ENCODE results near the gene USP32.
A peak's percentile ranks its signal among the peaks of the same experiment; 100 is the strongest.
"Not testable (repeated sequence)": the region's sequence is repeated elsewhere in the genome, so short reads cannot be mapped to it uniquely, and the experiment has no call there.

Gene USP32

GRCh38 chr17:60194141-60194540 lies 197.8 kb downstream of the USP32 start:
- not testable (repeated sequence) for H3K4me1 ChIP-seq (ENCODE audit: insufficient read depth, low read length, severe bottlenecking); H3K27me3 ChIP-seq (ENCODE audit: insufficient read depth, low read length); H2AFZ ChIP-seq (ENCODE audit: low read length); H3K9ac ChIP-seq (ENCODE audit: low read length); H3F3A ChIP-seq (ENCODE audit: insufficient read depth, low read length); H3K4me3 ChIP-seq (ENCODE audit: low read depth, low read length, poor library complexity, severe bottlenecking); H3K4me2 ChIP-seq (ENCODE audit: low read length); H3K79me2 ChIP-seq (ENCODE audit: insufficient read depth, low read length); H4K20me1 ChIP-seq (ENCODE audit: insufficient read depth, low read length); H3K9me3 ChIP-seq (ENCODE audit: low read length); H3K27ac ChIP-seq (ENCODE audit: low read depth, low read length, poor library complexity, severe bottlenecking); H3K9me2 ChIP-seq (ENCODE audit: low read depth, low read length)
- H3K36me3 ChIP-seq (ENCODE audit: insufficient read depth, low read length): peaks cover 15% of the 10 kb centered on the region

- Histone ChIP-seq H3K27ac (ENCODE audit: low read depth, low read length, poor library complexity, severe bottlenecking) (no peak overlapping the region), H3K27me3 (ENCODE audit: insufficient read depth, low read length) (no peaks in the 10 kb centered on the region), H3K9me3 (ENCODE audit: low read length) (no peaks in the 10 kb centered on the region), H2AFZ (ENCODE audit: low read length) (no peak overlapping the region), H3F3A (ENCODE audit: insufficient read depth, low read length) (no peaks in the 10 kb centered on the region), H3K79me2 (ENCODE audit: insufficient read depth, low read length) (no peaks in the 10 kb centered on the region), H3K4me2 (ENCODE audit: low read length) (no peak overlapping the region), H3K36me3 (ENCODE audit: insufficient read depth, low read length) (peaks cover 16% of the 10 kb centered on the region), H3K9ac (ENCODE audit: low read length) (no peak overlapping the region), H4K20me1 (ENCODE audit: insufficient read depth, low read length) (no peaks in the 10 kb centered on the region), H3K4me3 (ENCODE audit: low read depth, low read length, poor library complexity, severe bottlenecking) (no peak overlapping the region), H3K4me1 (ENCODE audit: insufficient read depth, low read length, severe bottlenecking) (no peaks in the 10 kb centered on the region), H3K9me2 (ENCODE audit: low read depth, low read length) (no peaks in the 10 kb centered on the region)
- no peak for TF ChIP-seq EZH2 (IDR thresholded peaks at IDR 0.05; ENCODE audit: borderline replicate concordance, low read length)
- no peak for TF ChIP-seq CTCF (IDR thresholded peaks at IDR 0.05; ENCODE audit: low read length)
Observed at GRCh38 chr17:60193482-60193881, 198.5 kb downstream of the USP32 start.

- peaks cover 16% of the 10 kb centered on the region for H3K36me3 ChIP-seq (ENCODE audit: insufficient read depth, low read length)
Observed at GRCh38 chr17:60193032-60193431, 198.9 kb downstream of the USP32 start.

GRCh38 chr17:60190032-60190431 lies 201.9 kb downstream of the USP32 start:
- H3K4me2 ChIP-seq (ENCODE audit: low read length); H3K9ac ChIP-seq (ENCODE audit: low read length); H3K4me3 ChIP-seq (ENCODE audit: low read depth, low read length, poor library complexity, severe bottlenecking); H3K27me3 ChIP-seq (ENCODE audit: insufficient read depth, low read length); H4K20me1 ChIP-seq (ENCODE audit: insufficient read depth, low read length); H3K9me3 ChIP-seq (ENCODE audit: low read length); H3K79me2 ChIP-seq (ENCODE audit: insufficient read depth, low read length); H3F3A ChIP-seq (ENCODE audit: insufficient read depth, low read length); H3K27ac ChIP-seq (ENCODE audit: low read depth, low read length, poor library complexity, severe bottlenecking); H3K9me2 ChIP-seq (ENCODE audit: low read depth, low read length); H2AFZ ChIP-seq (ENCODE audit: low read length): not testable (repeated sequence)
- Histone ChIP-seq H3K4me1 (ENCODE audit: insufficient read depth, low read length, severe bottlenecking) (peaks cover 17% of the 10 kb centered on the region), H3K36me3 (ENCODE audit: insufficient read depth, low read length) (peaks cover 17% of the 10 kb centered on the region)

More at GRCh38 chr17:60193032-60193431, 198.9 kb downstream of the USP32 start:
- not testable (repeated sequence) for H3K9me3 ChIP-seq (ENCODE audit: low read length); H4K20me1 ChIP-seq (ENCODE audit: insufficient read depth, low read length); H3K4me1 ChIP-seq (ENCODE audit: insufficient read depth, low read length, severe bottlenecking); H3F3A ChIP-seq (ENCODE audit: insufficient read depth, low read length); H3K4me2 ChIP-seq (ENCODE audit: low read length); H3K79me2 ChIP-seq (ENCODE audit: insufficient read depth, low read length); H2AFZ ChIP-seq (ENCODE audit: low read length); H3K9me2 ChIP-seq (ENCODE audit: low read depth, low read length); H3K27ac ChIP-seq (ENCODE audit: low read depth, low read length, poor library complexity, severe bottlenecking); H3K4me3 ChIP-seq (ENCODE audit: low read depth, low read length, poor library complexity, severe bottlenecking); H3K9ac ChIP-seq (ENCODE audit: low read length); H3K27me3 ChIP-seq (ENCODE audit: insufficient read depth, low read length)

- no peak overlapping the region for H3K9ac ChIP-seq (ENCODE audit: low read length)
- H3K9me3 ChIP-seq (ENCODE audit: low read length): no peaks in the 10 kb centered on the region
- peaks cover 20% of the 10 kb centered on the region for H3K36me3 ChIP-seq (ENCODE audit: insufficient read depth, low read length)
- no peak overlapping the region for H3K27ac ChIP-seq (ENCODE audit: low read depth, low read length, poor library complexity, severe bottlenecking)
- H3K27me3 ChIP-seq (ENCODE audit: insufficient read depth, low read length): no peaks in the 10 kb centered on the region
- H2AFZ ChIP-seq (ENCODE audit: low read length): no peak overlapping the region
- peaks cover 17% of the 10 kb centered on the region for H3K4me1 ChIP-seq (ENCODE audit: insufficient read depth, low read length, severe bottlenecking)
- no peaks in the 10 kb centered on the region for H3K79me2 ChIP-seq (ENCODE audit: insufficient read depth, low read length)
- no peak overlapping the region for H3K4me2 ChIP-seq (ENCODE audit: low read length)
- H4K20me1 ChIP-seq (ENCODE audit: insufficient read depth, low read length): no peaks in the 10 kb centered on the region
- TF ChIP-seq EZH2 (IDR thresholded peaks at IDR 0.05; ENCODE audit: borderline replicate concordance, low read length) (no peak), CTCF (IDR thresholded peaks at IDR 0.05; ENCODE audit: low read length) (no peak)
- no peak overlapping the region for H3K4me3 ChIP-seq (ENCODE audit: low read depth, low read length, poor library complexity, severe bottlenecking)
- H3F3A ChIP-seq (ENCODE audit: insufficient read depth, low read length): no peaks in the 10 kb centered on the region
- no peaks in the 10 kb centered on the region for H3K9me2 ChIP-seq (ENCODE audit: low read depth, low read length)
Observed at GRCh38 chr17:60188759-60189158, 203.2 kb downstream of the USP32 start.

GRCh38 chr17:60186846-60187745 lies 204.8 kb downstream of the USP32 start:
- not testable (repeated sequence) for H3K9me2 ChIP-seq (ENCODE audit: low read depth, low read length); H3K9me3 ChIP-seq (ENCODE audit: low read length); H3K79me2 ChIP-seq (ENCODE audit: insufficient read depth, low read length); H2AFZ ChIP-seq (ENCODE audit: low read length); H3K27me3 ChIP-seq (ENCODE audit: insufficient read depth, low read length); H3K4me3 ChIP-seq (ENCODE audit: low read depth, low read length, poor library complexity, severe bottlenecking); H4K20me1 ChIP-seq (ENCODE audit: insufficient read depth, low read length); H3F3A ChIP-seq (ENCODE audit: insufficient read depth, low read length); H3K9ac ChIP-seq (ENCODE audit: low read length)
- Histone ChIP-seq H3K4me2 (ENCODE audit: low read length) (peak overlapping the region; percentile 30; the same call in 1 of the 2 replicates), H3K36me3 (ENCODE audit: insufficient read depth, low read length) (peaks cover 21% of the 10 kb centered on the region), H3K4me1 (ENCODE audit: insufficient read depth, low read length, severe bottlenecking) (peaks cover 17% of the 10 kb centered on the region), H3K27ac (ENCODE audit: low read depth, low read length, poor library complexity, severe bottlenecking) (peak overlapping the region; percentile 29)

Measured in OCI-LY1 (cell line).